Measurements from ENCODE around the gene VSX1. TPM values are rescaled to one million over a fixed set of nuclear protein-coding genes. Genes with fewer than 3 reads are reported as not detected.

Gene VSX1
- not detected in 2 replicates for total RNA-seq

DNA sequence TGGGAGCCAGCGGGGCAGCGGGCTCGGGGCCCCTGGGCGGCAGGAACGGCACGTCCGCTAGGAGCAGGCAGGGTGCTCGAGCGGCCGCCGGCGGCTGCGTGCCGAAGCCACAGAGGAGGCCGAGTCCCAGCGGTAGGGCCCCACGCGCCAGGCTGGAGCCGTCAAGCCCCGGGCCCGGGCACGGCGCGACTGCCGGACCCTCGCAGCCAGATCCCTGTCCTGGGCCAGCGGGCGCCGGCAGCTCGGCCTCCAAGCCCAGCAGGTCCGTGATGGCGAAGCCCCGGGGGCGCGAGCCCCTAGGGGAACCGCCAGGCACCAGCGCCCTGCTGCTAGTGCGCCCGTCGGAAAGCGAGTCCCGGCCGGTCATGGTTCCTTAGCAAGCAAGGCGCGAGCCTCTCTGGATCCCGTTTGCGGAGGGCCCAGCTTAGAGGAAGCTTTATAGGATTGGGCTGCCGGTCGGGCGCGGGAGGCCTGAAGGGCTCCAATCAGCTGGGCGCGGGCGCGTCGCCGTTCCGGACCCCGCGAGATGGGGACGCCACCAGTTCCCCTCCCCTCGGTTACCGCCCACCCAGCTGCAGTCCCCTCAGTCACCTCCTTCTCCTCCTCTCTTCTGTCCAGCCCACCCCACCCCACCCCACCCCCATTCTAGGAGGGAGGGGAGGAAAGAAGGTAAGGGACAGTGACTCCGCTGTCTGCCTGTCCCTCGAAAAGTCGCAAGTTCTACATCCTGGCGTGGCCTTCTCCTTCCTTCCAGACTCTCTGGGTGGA is at the start of gene VSX1:
TSS of gene VSX1 (minus strand) at position 412 of the 768 bp plus-strand sequence. CDS start at position 367, 45 bp downstream.
- DNase-seq (ENCODE audit: extremely low read depth, low read depth, low spot score) = no peak

DNA sequence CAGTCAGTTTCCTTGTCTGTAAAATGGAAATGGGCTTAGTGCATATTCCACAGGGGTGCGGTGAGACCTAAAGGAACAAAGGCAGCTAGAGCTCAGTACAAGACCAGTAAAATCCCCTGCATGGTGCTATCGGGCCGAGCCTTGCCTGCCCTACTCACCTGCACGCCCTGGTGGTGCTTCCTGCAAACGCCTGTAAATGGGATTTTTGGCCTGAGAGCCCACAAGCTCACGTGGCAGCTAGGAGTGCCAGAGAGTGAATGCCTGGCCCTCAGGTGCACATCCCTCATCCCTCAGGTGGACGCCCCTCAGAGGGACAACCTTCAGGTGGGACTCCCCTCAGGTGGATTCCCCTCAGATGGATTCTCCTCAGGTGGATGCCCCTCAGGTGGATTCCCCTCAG is 48.0 kb upstream of the VSX1 start:
- DNase-seq (ENCODE audit: extremely low read depth, low read depth, low spot score) = no peak

GRCh38 chr20:25129428-25129827 is 47.5 kb upstream of the VSX1 start:
- no peak for DNase-seq (ENCODE audit: extremely low read depth, low read depth, low spot score)

- DNase-seq (ENCODE audit: extremely low read depth, low read depth, low spot score) = no peak
These were observed 46.7 kb upstream of the VSX1 start for GRCh38 chr20:25128649-25129048.

GRCh38 chr20:25127761-25128537 is 46.0 kb upstream of the VSX1 start:
- no peak for DNase-seq (ENCODE audit: extremely low read depth, low read depth, low spot score)

GRCh38 chr20:25126204-25127029 is 44.5 kb upstream of the VSX1 start:
- no peak for DNase-seq (ENCODE audit: extremely low read depth, low read depth, low spot score)

DNA sequence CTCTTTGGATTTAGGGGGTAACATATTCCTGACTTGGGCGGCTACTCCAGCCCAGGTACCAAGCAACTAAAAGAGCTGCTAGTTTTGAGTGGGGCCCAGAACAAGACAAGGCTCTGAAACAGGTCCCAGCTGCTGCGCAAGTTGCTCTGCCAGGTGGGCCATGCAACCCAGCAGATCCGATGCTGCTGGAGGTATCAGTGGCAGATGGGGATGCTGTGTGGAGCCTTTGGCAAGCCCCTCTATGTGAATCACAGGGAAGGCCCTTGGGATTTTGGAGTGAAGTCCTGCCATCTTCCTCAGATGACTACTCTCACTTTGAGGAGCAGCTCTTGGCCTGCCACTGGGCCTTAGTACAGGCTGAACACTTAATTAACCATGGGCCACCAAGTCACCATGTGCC is 43.7 kb upstream of the VSX1 start:
- DNase-seq (ENCODE audit: extremely low read depth, low read depth, low spot score) = no peak

GRCh38 chr20:25120920-25121319 is 39.0 kb upstream of the VSX1 start:
- no peak for DNase-seq (ENCODE audit: extremely low read depth, low read depth, low spot score)

DNA sequence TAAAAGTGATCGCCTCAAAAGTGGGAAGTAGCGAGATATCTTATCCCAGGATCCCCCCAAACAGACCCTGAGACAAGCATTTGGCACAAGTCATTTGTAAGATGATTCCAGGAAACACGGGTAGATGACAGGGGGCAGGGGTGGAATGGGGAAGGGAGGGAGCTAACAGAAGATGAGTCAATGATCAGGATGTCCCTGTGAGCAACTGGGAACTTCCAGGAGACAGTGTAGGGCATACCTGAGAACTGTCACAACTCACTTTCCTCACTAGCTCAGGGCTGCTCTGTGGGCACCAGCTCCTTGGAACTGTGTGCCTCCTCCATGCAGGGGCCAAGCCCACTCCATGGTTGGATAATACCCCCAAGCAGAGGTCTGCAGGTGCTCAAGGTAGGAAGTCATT is 38.5 kb upstream of the VSX1 start:
- no peak for DNase-seq (ENCODE audit: extremely low read depth, low read depth, low spot score)

DNA sequence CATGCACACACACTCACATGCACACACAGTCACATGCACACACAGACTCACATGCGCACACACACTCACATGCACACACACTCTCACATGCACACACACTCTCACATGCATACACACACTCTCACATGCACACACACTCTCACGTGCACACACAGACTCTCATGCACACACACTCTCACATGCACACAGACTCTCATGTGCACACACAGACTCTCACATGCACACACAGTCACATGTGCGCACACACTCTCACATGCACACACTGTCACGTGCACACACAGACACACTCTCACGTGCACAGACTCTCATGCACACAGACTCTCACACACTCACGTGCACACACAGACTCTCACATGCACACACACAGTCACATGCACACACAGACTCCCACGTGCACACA is 36.6 kb upstream of the VSX1 start:
- DNase-seq (ENCODE audit: extremely low read depth, low read depth, low spot score) = no peak

DNA sequence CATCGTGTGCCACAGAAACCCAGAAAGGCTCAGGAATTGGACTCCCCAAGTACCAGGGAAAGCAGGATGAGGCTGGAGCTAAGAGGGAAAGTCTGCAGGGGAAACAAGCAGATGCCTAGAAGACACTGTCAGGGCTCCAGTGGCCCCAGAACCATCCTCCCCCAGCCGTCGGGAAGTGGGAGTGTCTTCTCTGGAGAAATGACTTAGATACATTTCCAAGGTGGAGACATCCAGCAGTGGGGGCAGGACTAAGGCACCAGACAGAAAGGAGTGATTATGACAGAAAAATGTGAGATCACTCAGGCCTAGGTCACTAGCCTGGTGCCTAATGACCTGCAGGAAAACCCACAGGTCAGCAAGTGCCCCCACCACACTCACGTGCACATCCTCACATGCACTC is 36.0 kb upstream of the VSX1 start:
- DNase-seq (ENCODE audit: extremely low read depth, low read depth, low spot score) = no peak

GRCh38 chr20:25116739-25117458 is 35.0 kb upstream of the VSX1 start:
- DNase-seq (ENCODE audit: extremely low read depth, low read depth, low spot score) = no peak

GRCh38 chr20:25103526-25103925 is 21.6 kb upstream of the VSX1 start:
- no peak for DNase-seq (ENCODE audit: extremely low read depth, low read depth, low spot score)

- DNase-seq (ENCODE audit: extremely low read depth, low read depth, low spot score) = no peak
These were observed 19.0 kb upstream of the VSX1 start for GRCh38 chr20:25100914-25101313.

DNA sequence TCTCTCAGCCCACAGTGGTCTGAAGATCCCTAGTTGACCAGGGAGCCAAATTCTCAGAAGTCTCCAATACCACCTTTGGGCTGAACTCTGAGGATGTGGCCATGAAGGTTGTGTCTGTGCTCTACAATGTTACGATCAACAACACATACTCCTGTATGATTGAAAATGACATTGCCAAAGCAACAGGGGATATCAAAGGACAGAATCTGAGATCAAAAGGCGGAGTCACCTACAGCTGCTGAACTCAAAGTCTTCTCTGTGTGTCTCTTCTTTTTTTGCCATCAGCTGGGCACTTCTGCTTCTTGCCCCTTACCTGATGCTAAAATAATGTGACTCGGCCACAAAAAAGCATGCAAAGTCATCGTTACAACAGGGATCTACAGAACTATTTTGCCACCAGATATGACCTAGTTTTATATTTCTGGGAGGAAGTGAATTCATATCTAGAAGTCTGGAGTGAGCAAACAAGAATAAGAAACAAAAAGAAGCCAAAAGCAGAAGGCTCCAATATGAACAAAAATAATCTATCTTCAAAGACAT is 17.7 kb upstream of the VSX1 start:
- no peak for DNase-seq (ENCODE audit: extremely low read depth, low read depth, low spot score)

DNA sequence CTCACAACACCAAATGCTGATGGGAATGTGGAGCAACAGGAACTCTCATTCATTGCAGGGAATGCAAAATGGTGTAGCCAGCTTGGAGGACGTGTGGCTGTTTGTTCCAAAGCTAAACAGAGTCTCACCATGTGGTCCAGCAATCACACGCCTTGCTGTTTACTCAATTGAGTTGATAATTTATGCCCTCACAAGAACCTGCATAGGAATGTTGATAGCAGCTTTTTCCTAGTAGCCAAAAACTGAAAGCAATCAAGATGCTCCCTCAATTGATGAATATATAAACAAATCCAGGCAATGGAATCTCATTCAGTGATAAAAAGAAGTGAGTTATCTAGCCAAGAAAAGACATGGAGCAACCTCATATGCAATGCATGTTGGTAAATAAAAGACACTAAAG is 15.6 kb upstream of the VSX1 start:
- no peak for DNase-seq (ENCODE audit: extremely low read depth, low read depth, low spot score)

- no peak for DNase-seq (ENCODE audit: extremely low read depth, low read depth, low spot score)
These were observed 8.8 kb upstream of the VSX1 start for GRCh38 chr20:25090492-25091429.

GRCh38 chr20:25089662-25090061 is 7.7 kb upstream of the VSX1 start:
- DNase-seq (ENCODE audit: extremely low read depth, low read depth, low spot score) = no peak

- no peak for DNase-seq (ENCODE audit: extremely low read depth, low read depth, low spot score)
These were observed 7.2 kb upstream of the VSX1 start for GRCh38 chr20:25089096-25089495.
